Osteoblast (primary cell): ENCODE measurements around the gene STAC3. TPM values are rescaled to one million over a fixed set of nuclear protein-coding genes. Genes with fewer than 3 reads are reported as not detected.
"Not testable (repeated sequence)": the region's sequence is repeated elsewhere in the genome, so short reads cannot be mapped to it uniquely, and the experiment has no call there.

Source experiments
- DNase-seq: peaks from one replicate; pipeline ENCODE4 v3.0.0; 2011; ENCODE audit warnings: low spot score, mixed read lengths; ENCODE audit not compliant: insufficient read length; ENCODE audit errors: missing footprints
- H2AFZ ChIP-seq: 2 replicates; pipeline ENCODE4 v1.6.0; 2011; ENCODE audit warnings: mild to moderate bottlenecking, low read length
- H3K27ac ChIP-seq: 2 replicates; pipeline ENCODE4 v1.5.1; 2011; ENCODE audit warnings: mild to moderate bottlenecking, low read depth, low read length, moderate library complexity
- H3K27me3 ChIP-seq: 2 replicates; pipeline ENCODE4 v1.6.0; 2012; ENCODE audit warnings: mild to moderate bottlenecking, control low read depth, inconsistent platforms, low read length, moderate library complexity; ENCODE audit not compliant: insufficient read depth
- H3K36me3 ChIP-seq: 2 replicates; pipeline ENCODE4 v1.5.1; 2011; ENCODE audit warnings: mild to moderate bottlenecking, low read length, control low read depth, moderate library complexity; ENCODE audit not compliant: insufficient read depth
- H3K4me1 ChIP-seq: 2 replicates; pipeline ENCODE4 v1.5.1; 2011; ENCODE audit warnings: mild to moderate bottlenecking, low read length, control low read depth, moderate library complexity; ENCODE audit not compliant: insufficient read depth
- H3K4me2 ChIP-seq: 2 replicates; pipeline ENCODE4 v1.6.0; 2011; ENCODE audit warnings: mild to moderate bottlenecking, low read length; ENCODE audit not compliant: insufficient read depth
- H3K4me3 ChIP-seq: fragments of 200-600 bp; sonication (generic); 3 replicates; pipeline ENCODE4 v1.5.1; 2012; ENCODE audit warnings: mild to moderate bottlenecking, low read length, inconsistent platforms; ENCODE audit not compliant: insufficient read depth
- H3K79me2 ChIP-seq: 2 replicates; pipeline ENCODE4 v1.6.0; 2012; ENCODE audit warnings: mild to moderate bottlenecking, low read length, control low read depth, inconsistent platforms; ENCODE audit not compliant: insufficient read depth
- H3K9me3 ChIP-seq: 2 replicates; pipeline ENCODE4 v1.5.1; 2011; ENCODE audit warnings: low read depth, low read length, control low read depth
- H4K20me1 ChIP-seq: 2 replicates; pipeline ENCODE4 v1.6.0; 2012; ENCODE audit warnings: mild to moderate bottlenecking, low read length, control low read depth; ENCODE audit not compliant: insufficient read depth
- CTCF ChIP-seq: IDR thresholded peaks from 2 replicates; pipeline ENCODE4 v1.5.1; 2011; ENCODE audit warnings: mild to moderate bottlenecking, low read depth, low read length, moderate library complexity; ENCODE audit errors: extremely low read depth
- total RNA-seq: library from RNA; depleted of rRNA; stranded (reverse); fragments of >200 nt; gene quantifications from 2 replicates; pipeline ENCODE4 v1.2.3, GENCODE V29; 2012

STAC3 gene
- total RNA-seq, 1 donor = 0.36 TPM

GRCh38 chr12:57280211-57281062 is 29.4 kb upstream of the STAC3 start:
- Histone ChIP-seq H2AFZ (peak overlapping the region; percentile 70), H3K27ac (peak overlapping the region; percentile 84), H3K79me2 (no peaks in the 10 kb centered on the region), H3K36me3 (peaks cover 39% of the 10 kb centered on the region), H3K4me3 (peak overlapping the region; percentile 49), H3K9me3 (no peaks in the 10 kb centered on the region), H3K27me3 (no peaks in the 10 kb centered on the region), H4K20me1 (no peaks in the 10 kb centered on the region), H3K4me1 (peaks cover 15% of the 10 kb centered on the region), H3K4me2 (peak overlapping the region; percentile 81)
- no peak for TF ChIP-seq CTCF
- DNase-seq = peak; percentile 93

- H3K36me3 ChIP-seq = peaks cover 32% of the 10 kb centered on the region
- H3K4me2 ChIP-seq = no peak overlapping the region
- H2AFZ ChIP-seq = no peak overlapping the region
- H3K27me3 ChIP-seq = no peaks in the 10 kb centered on the region
- no peak for TF ChIP-seq CTCF
- no peaks in the 10 kb centered on the region for H3K79me2 ChIP-seq
- no peak overlapping the region for H3K4me3 ChIP-seq
- no peaks in the 10 kb centered on the region for H4K20me1 ChIP-seq
- no peak overlapping the region for H3K27ac ChIP-seq
- peaks cover 15% of the 10 kb centered on the region for H3K4me1 ChIP-seq
- no peak for DNase-seq
- no peaks in the 10 kb centered on the region for H3K9me3 ChIP-seq
Observed at GRCh38 chr12:57278465-57279381, 27.7 kb upstream of the STAC3 start.

- no peaks in the 10 kb centered on the region for H4K20me1 ChIP-seq
- H3K4me2 ChIP-seq = no peak overlapping the region
- H3K79me2 ChIP-seq = no peaks in the 10 kb centered on the region
- no peak overlapping the region for H2AFZ ChIP-seq
- H3K36me3 ChIP-seq = peaks cover 22% of the 10 kb centered on the region
- no peak overlapping the region for H3K27ac ChIP-seq
- H3K4me1 ChIP-seq = peaks cover 23% of the 10 kb centered on the region
- peak; percentile 65 for TF ChIP-seq CTCF
- no peak overlapping the region for H3K4me3 ChIP-seq
- no peak for DNase-seq
- H3K9me3 ChIP-seq = no peaks in the 10 kb centered on the region
- H3K27me3 ChIP-seq = no peaks in the 10 kb centered on the region
Observed at GRCh38 chr12:57276935-57277563, 26.1 kb upstream of the STAC3 start.

GRCh38 chr12:57276233-57276632 is 25.2 kb upstream of the STAC3 start:
- H3K27me3 ChIP-seq = not testable (repeated sequence)
- H3K4me1 ChIP-seq = peaks cover 23% of the 10 kb centered on the region

More at GRCh38 chr12:57276233-57276632, 25.2 kb upstream of the STAC3 start:
- H3K4me2 ChIP-seq, H3K4me3 ChIP-seq, DNase-seq, H3K27ac ChIP-seq, H3K79me2 ChIP-seq, H2AFZ ChIP-seq, H4K20me1 ChIP-seq, H3K9me3 ChIP-seq: not testable (repeated sequence)
- H3K36me3 ChIP-seq = peaks cover 22% of the 10 kb centered on the region
